Esophagus muscularis mucosa (tissue), 3 donors: Measurements from ENCODE around the gene RHOV.

Source experiments
- CTCF ChIP-seq, 3 experiments: fragments of 200-600 bp in 2 of 3; fragments of 450-650 bp in 1 of 3; sonication (generic) in 2 of 3; IDR thresholded peaks; one replicate each; pipeline ENCODE4 v1.5.1; 2017 to 2019; ENCODE audit warnings: antibody characterized with exemption in 3 of 3, mild to moderate bottlenecking in 2 of 3, moderate library complexity in 1 of 3
- POLR2AphosphoS5 ChIP-seq, 2 donors: sonication (generic); formaldehyde crosslinking; IDR thresholded peaks; one replicate each; pipeline ENCODE4 v1.6.1; 2017; ENCODE audit warnings: antibody characterized with exemption in 2 of 2

GRCh38 chr15:40923551-40923950 lies 49.5 kb upstream of the RHOV start:
- TF ChIP-seq POLR2AphosphoS5 (IDR thresholded peaks at IDR 0.05): no peak
- no peak for TF ChIP-seq CTCF (IDR thresholded peaks at IDR 0.05)
